HG02840 (cell line): ENCODE measurements around the gene MEN1.

ENCODE experiments used
- ATAC-seq: cut with Tn5 transposase; IDR thresholded peaks from one replicate; pipeline ENCODE4 v1.9.1; 2021; ENCODE audit warnings: mild to moderate bottlenecking, moderate library complexity, moderate number of reproducible peaks; ENCODE audit not compliant: unreplicated experiment, low FRiP score

MEN1 gene

DNA sequence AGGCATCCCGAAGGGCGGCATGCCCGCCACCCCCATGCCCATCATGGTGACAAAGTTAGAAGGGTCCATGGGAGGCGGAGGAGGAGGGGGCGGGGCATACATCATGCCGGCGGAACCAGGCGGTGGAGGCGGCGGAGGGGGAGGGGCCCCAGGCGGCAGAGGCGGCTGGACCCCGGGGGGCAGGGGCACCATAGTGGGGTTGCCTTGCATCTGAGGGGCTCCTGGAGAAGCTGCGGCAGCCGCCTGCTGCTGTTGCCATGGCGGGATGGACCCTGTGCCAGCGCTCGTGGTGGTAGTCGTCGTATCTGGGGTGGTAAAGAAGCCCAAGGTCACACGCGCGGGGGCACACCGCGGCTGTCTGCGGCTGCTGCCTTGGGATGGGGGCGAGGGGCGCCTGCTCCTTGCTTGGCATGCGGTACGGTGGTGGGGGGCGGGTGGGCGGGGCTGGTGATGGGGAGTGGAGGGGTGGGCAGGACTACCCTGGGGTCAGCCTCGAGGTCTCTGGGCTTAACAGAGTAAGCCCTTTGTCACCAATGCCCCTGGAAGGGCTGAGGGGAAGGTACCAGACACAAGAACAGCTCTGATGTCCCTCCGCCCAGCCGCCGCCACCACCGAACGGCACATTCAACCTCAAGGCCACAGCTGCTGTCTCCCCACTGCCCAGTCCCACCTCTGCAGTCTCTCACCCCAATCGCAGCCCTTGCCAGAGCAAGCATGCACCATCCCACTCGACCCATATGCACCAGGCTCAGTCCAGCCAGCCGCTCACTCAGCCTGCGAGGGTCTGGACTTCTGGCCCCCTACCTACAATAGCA lies 44.3 kb downstream of the MEN1 start:
- ATAC-seq, result no peak

DNA sequence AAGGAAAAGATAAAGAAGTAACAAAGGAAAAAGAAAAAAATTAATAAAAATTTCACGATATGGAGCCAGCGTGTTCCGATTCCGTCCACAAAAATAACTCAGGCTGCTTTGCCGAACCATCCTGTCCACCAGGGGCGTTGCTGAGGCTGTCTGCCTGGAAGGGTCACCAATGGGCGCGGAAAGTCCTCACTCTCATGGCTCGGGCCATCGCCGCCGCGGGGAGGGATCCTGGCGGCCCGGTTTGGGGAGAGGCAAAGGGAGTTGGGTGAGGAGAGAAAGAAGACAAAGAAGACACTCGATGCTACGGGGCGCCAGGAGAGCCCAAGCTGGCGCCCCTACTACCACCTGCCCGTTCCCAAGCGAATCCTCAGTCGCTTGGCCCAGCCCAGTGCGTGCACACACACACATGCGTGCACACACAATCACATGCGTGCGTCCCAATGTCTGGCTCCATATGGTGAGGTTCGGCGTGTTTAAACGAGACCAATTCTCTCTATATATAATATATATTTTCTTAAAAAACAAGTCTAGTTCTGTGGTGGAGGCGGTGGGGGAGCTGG lies 45.0 kb downstream of the MEN1 start:
- no peak for ATAC-seq

DNA sequence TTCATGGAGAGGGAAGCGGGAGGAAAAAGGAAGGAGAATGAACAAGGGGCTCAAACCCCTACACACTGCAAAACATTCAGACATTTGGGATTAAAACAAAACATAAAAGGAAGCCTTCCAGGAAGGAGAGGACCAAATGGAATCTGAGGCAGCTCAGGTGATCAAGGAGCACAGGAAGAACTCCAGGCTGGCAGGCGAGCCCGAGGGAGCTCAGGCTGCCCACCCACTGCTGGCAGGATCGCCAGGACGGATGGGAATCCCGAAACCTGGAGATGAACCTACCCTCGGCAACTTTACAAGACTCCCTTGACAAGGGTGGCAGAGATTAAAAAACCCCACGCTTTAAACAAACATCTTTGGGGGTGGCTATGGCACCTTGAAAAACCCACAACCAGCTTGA lies 45.6 kb downstream of the MEN1 start:
- ATAC-seq, result no peak

DNA sequence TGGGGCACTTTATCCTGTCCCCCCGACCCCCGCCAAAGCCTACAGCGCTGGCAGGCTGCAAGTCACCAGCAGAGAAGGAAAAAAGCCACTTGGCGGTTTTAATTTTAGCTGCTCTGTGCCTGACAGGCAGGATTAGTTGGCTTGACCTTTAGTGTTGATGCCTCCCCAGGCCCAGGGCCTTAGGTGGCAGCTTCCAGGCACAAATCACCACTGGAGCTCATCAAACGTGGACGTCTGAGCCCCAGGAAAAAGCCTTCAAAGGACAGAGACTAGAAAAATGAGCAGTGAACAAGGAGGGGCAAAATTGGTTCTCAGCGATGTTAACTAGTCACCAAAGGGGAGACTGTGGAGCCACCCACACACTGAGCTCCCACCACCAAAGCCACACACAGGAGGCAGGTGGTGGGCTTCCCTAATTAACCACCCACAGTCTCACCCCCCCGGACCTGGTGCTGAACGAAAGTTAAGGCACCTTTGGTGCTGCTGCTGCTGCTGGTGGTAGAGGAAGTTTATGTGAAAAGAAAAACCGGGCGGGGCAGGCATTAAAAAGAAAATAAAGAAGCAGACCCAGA lies 46.2 kb downstream of the MEN1 start:
- ATAC-seq, result no peak

DNA sequence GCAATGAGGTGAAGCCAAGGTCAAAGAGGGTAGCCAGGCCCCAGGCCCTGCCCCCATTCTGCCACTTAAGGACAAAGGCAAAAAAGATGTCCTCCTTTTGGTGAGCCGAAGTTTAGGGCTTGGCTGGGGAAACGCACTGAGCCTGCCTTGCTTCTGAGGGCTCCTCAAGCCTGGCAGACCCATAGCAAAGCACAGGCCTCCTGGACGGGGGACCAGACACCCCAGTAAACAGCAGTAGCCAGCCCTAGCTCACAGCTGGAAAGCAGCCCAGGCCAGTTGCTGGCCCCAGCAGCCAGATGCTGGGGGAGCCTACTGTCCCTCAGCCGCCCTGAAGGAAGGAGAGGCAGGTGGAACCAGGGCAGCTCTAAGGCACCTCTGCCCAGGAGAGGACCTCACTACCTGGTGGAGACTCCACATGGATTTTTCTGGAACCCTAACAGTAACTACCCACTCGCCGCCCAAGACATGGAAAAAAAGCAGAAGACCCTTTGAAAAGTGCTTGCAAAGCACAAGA lies 46.8 kb downstream of the MEN1 start:
- ATAC-seq, result no peak

DNA sequence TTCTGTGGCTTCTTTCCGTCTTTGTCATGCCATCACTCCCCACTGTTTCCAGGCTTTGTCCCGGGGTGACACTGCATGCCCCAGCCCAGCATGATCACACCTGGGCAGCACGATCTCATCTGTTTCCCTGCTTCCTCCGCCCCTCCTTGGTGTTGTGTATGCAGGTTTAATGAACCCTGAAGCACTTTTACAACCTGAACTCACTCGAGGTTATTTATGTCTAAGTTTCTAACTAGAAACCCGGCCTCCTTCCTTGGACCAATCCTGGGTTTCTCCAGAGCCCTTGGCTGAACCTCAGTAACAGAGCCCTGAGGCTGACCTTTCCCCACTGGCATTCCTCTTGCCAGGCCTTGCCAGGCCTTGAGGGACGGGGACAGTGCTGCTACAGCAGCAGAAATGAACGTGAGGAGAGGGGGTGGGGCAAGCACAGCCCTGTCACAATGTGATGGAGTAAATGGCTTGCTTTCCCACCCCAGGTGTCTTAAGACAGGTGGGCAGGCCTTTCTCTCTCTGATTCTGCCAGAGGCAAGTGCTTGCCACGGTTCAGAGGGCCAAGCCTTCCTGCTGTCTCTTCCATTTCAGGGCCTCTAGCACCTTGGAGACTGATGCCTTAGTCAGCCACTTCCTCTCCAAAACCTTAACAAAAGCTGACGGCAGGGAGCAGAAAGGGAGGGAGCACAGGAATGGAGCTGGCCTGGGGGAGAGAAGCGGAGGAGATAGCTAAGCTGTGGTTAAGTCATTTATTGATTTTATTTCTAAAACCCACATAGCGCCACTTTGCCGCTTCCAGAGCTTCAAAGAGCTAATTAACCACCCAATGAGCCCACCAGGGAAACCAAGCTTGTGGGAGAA lies 47.5 kb downstream of the MEN1 start:
- ATAC-seq, result no peak

DNA sequence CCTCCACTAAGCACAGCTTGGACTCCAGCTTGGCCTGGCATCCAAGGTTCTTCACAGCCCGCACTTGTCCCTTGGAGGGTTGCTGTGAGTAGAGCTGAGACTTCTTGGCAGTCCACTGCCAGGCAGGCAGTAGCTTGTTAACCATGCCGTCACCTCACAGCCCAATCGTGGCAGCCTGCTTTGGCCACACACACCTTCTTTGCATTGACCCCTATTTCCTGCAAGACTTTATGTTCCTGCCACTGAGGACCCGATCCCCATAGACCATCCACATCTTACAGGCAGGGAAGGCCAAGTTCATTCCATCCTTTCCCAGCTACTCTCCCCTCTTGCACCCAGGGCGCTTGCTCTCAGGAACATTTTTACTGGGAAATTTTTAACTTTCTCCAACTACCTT lies 48.1 kb downstream of the MEN1 start:
- no peak for ATAC-seq

DNA sequence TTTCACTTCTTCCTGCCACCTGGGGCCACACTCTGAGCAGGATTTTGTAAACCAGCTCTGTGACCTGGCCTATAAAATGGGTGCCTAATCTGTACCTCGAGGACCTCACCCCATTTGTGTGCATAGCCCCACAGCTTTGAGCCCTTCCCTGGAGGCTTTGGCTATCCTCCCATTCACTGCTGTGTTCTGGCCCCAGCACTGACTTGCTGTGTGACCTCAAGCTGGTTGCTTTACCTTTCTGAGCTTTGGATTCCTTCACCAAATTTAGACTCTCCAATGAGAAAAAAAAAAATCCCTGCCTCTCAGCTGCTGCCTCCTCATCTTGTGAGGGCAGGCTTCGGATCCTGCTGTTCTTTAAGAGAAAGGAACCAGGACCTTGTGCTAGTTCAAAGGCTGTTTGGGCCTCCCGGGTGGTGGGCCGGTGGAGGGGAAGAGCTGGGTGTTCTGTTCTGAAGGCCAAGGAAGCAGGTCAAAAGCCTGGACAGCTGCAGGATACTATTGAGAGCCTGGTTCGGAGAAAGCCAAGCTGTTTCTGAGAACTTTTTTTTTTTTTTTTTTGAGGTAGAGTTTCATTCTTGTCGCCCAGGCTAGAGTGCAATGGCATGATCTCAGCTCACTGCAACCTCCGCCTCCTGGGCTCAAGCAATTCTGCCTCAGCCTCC lies 49.5 kb downstream of the MEN1 start:
- no peak for ATAC-seq

DNA sequence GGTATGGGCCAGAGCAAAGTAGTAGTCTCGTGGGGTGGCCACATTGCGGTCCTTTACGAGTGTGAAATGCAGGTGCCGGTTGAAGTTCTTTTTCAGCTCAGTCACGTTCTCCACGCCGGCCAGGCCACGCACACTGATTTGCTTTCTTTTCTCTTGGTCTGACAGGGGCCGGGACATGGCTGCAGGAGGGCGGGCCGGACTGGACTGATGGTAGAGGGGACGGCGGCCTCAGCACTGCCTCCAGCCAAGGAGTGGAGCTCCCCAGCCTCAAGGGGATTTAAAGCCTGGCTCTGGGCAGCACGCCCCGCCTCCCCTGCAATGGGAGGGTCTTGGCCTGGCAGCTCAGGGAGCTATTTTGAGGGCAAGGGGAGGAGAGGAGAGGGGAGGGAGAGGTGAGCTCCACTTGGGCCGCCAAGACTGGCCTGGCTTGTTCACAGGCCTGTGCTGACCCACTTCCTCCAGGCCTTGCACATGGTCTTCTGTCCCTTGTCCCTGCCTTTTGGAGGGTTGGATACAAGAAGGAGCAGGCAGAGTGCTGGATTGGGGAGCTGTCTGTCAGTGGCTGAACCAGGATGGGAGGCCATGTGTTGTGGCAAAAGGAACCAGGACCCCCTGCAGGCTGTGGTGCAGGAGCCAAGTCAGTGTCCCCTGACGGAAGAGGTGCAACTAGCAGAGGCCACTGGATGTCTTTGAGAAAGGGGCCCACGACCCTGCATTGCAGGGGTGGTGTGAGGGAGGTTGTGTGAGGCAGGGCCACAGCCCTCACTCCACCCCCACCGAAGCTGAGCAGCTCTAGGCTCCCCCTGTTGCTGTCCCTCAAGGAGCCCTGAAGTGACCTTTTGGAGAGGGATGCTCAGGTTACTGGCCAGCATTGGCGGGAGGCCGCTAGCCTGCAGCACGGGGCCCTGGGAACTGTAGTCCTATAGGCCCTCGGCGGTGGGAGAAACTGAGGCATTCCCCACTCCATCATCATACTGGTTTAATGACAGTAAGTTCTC lies 50.3 kb downstream of the MEN1 start, which contains the start of gene PYGM:
Gene PYGM (minus strand): TSS at position 253 of the 998 bp plus-strand sequence. CDS start 76 bp downstream, at position 177.
- no peak for ATAC-seq

DNA sequence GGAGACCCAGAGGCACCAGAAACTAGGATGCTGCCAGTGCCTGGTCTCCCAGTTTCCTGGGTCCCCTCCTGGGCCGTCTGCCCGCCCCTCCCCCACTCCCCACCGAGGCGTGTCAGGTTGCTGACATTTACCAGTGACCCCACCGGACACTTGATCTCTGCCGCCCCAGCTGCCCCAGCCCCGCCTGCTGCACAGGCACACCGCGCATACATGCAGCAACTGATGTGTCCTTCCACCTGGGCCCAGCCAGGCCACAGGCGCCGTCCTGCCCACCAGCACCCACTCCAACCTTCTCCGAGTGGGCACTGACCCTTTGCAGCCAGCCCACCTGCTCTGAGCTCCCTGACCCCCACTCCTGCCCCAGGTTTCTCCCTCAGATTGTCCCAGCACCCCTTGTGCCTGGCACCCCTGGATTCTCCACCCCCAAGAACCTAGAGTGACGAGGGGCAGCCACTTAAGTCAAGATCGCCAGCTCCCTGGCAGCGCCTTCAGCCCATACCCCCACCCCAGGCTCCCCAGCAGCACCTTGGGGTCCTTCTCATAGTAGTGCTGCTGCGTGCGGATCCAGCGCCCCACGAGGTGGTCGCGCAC lies 51.1 kb downstream of the MEN1 start:
- ATAC-seq, result no peak

DNA sequence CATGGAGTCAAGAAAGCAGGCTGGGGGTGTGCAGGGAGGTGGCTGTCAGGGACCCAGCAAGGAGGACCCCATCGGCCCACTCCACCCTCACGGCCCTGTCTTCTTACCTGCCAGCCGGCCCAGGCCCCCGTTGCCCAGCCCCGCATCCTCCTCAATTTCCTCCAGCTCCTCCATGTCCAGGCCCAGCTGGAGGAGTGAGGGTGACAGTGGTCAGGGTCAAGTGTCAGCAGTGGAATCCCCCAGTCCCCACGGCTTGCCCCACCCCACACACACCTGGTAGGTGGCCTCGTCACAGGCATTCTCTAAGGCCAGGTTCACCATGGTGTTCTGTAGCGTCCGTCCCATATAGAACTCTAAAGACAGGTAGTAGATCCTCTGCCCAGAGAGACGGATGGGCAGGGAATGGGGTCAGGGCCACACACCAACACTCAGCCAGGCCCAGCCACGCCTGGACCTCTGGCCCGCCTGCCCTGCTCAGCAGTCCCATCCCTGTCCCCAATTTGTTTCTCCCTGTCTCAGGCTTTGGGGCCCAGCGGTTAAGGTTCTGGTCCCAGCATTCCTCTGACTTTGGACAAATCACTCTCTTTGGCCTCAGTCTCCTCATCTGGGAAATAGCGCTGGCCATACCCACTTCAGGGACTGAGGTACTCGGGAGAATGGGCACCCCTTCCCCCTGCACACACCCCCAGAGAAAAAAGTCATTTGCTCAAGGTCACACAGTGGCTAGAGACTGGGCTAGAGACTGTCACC lies 51.8 kb downstream of the MEN1 start:
- ATAC-seq, result no peak

DNA sequence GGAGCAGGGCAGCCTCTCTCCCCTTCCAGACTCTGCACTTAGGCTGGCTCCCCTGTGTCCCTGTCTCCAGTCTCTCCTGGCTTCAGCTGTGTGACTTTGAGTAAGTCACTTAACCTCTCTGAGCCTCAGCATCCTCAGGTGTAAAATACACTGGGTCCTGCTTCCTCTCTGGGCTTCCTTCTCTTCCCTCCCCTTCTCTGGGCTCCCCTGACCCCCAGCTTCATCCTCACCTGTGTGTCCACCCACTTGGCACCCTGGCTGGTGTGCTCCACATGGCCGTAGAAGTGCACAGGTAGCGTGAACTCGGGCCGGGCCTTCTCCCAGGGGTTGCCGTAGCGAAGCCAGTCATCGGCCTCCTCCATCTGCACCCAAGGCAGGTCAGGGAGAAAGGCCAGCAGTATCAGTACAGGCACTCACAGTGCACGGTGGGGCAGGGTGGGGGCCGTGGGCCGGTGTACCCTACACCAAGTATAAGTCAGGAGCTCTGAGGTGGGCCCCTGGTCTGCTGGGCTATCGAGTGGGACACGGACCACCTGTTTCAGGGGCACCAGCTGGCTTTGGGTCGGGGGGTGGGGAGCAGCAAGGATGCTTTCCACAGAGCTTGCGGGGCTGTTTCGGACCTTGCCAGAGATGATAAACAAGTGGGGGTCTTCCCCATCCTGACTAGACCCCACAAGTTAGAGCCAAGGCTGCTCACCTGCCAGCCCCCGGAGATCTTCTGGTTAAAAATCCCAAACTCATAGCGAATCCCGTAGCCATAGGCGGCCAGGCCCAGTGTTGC lies 52.6 kb downstream of the MEN1 start:
- no peak for ATAC-seq

DNA sequence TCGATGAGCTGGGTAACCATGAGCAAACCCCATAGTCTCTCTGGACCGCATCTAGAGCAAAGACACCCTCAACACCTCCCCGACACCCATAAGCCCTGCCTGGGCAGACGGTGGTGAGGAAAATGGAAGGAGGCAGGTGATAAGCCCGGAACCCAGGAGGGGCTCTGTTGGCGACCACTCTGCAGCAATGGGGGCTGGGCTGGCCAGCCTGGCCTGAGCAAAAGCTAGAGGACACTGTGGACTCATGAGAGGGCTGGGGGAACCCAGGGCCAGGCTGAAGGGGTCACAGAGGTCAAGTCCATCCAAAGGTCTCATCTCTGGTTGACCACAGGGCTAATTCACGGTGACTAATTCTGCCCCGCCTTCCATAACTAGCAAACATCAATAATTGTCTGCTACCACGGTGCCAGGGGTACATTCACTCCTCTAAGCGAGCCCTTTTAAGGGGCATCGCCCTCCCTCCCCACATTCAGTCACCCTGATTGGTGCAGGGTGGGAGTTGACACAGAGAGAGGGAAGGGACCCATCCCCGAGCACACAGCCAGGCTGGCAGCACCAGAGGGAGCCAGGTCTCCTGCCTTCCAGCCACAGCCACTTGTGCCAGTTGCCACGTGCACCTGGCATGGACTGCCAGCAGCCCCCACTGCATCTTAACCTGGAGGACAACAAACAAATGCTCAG lies 54.5 kb downstream of the MEN1 start:
- ATAC-seq, result no peak

DNA sequence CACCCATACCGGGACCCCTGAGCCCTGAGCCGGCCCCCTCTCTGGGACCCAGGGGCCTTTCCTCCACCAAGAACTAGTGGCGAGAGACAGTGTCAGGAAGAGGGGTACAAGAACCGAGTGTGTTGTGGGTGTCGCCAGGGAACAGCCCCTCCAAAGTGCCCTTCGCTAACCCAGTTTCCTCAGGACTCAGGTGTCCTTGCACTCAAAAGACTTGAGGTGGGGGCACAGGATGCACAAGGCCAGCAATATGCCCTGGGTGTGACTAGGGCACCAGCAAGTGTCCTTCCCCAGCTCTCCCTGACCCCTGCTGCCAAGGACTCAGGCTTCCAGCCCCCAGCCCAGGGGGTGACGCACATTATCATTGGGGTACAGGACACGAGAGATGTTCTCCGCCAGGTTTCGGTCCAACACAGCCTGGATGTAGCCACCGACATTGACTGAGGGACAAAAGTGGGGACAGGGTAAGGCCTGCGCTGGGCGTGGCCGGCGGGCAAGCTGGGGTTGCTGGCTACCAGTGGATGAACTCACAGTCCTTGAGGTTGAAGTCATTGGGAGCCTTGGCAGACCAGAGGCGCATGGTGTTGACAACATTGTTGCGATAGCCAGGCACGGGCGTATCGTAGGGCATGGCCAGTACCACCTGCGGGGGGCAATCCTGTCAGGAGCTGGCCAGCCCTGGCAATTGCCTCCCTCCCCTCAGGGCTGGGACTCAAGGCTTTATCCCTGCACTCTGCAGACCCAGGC lies 55.3 kb downstream of the MEN1 start:
- ATAC-seq, result no peak

DNA sequence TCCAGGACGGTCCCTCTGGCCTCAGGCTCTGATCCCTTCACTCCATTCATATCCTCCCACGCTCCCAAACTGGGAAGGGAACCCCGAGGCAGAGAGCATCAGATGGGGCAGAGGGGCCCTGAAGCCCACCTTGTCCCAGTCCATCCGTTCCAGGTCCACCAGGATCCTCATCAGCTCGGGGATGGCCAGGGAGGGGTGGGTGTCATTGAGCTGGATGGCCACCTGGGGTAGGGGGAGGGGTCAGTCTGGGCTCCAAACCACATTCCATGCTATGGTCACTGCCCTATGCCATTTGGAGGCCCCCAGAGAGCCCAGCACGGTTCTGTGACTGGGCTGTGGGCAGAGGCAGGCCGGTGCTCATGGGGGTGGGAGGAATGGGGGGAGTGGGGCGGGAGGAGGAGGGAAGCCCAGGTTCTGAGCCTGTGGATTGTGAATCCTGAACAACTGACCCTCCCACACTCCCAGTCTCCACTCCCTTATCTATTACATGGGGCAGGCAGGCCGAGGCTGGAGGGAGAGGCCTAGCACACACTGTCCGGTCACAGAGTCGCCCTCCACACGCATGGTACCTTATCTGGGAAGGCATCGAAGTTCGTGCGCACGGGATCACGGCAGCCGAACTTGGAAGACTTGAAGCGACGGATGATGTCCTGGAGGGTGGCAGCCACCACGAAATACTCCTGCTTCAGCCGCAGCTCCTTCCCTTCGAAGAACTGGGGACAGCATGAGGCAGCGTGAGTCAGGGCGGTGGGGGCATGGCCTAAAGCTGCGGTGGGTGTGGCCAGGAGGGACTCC lies 56.0 kb downstream of the MEN1 start:
- ATAC-seq, result no peak
